Activated gamma-delta T cell (primary cell): ENCODE results near the gene C1S.
"Not testable (repeated sequence)": the region's sequence is repeated elsewhere in the genome, so short reads cannot be mapped to it uniquely, and the experiment has no call there.

ENCODE experiments used
- DNase-seq: peaks from one replicate; lab custom pipeline; 2025; lab: John Stamatoyannopoulos, UW
- total RNA-seq, 2 donors: gene quantifications; one replicate each; lab custom pipeline; 2026; lab: John Stamatoyannopoulos, UW

C1S gene
- total RNA-seq = 1.3 to 2.2 reads per million in 2 donors

DNA sequence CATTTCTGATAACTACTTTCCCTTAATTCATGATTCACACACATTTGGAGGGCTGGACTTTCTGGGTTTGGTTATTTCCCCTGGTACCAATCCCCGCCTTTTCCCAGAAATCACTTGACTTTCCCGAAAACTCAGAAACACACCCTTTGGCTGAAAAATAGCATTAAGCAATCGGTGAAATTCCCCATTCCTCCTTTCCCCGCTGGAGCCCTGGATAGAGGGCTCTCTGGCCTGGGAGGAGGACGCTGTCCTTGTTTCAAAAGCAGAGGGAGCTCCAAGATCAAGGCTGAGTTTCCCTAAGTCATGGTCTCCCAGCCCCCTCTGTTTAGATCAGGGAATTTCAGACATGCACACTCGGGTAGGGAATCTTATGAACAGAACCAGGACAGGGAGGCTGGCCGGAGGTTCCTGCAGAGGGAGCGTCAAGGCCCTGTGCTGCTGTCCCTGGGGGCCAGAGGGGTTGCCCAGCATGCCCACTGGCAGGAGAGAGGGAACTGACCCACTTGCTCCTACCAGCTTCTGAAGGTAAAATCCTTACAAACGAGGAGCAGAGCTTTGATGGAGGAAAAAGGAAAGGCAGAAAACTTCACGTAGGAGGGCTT, at the start of gene C1S:
TSS of gene C1S (plus strand) at position 366 of the 602 bp plus-strand sequence. CDS start 1,195 bp downstream, outside the sequence.
- DNase-seq = no peak

DNA sequence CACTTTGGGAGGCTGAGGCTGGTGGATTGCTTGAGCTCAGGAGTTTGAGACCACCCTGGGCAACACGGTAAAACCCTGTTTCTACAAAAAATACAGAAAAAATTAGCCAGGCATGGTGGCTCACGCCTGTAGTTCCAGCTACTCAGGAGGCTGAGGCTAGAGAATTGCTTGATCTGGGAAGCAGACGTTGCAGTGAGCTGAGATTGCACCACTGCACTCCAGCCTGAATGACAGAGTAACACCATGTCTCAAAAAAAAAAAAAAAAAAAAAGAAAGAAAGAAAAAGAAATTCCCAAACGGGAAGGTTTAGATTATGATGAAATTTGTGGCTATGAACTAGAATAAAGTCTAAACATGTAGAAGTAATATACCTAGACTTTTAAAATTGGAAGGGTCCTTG, 49.1 kb upstream of the C1S start:
- not testable (repeated sequence) for DNase-seq

DNA sequence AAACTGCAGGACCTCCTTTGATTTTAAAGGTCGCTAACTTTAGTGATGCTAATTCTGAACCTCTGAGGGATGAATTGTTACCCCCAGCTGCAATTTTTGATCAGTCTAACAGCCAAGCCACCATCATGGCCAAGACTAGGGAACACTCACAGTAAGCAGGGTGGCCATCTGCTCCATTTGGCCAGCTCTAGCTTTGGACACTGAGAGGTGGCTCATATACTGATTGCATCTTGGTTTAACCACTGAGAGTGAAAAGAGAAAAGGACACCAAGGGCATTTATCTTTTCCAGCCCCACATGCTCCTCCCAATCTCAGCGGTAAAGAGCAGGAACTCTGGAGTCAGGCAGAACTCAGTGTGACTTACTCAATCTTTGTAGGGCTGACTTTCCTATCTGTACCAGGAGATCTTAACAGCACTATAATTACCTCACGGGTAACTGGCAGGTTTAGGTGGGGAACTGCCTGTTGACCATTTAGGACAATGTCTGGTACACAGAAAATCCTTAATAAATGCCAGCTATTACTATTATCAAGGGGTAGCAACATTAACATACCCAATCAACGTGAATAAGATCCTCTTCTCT, 48.4 kb upstream of the C1S start:
- no peak for DNase-seq

DNA sequence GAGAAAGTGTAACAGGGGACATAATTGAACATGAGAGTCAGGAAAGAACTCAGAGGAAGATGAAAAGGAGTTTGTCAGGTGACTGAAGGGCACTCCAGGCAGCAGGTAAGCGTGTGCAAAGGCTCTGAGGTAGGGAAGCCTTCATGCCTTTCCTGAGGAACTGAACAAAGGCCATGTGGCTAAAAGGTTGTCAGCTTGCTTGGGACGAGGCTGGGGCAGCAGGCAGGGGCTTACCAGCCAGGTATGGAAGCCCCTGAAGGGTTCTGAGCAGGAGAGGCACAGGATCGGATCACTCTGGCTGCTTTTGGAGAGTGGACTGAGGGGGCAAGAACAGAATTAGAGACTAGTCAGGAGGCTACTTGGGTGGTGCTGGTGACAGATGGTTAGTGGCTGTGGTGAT, 47.4 kb upstream of the C1S start:
- DNase-seq = no peak

DNA sequence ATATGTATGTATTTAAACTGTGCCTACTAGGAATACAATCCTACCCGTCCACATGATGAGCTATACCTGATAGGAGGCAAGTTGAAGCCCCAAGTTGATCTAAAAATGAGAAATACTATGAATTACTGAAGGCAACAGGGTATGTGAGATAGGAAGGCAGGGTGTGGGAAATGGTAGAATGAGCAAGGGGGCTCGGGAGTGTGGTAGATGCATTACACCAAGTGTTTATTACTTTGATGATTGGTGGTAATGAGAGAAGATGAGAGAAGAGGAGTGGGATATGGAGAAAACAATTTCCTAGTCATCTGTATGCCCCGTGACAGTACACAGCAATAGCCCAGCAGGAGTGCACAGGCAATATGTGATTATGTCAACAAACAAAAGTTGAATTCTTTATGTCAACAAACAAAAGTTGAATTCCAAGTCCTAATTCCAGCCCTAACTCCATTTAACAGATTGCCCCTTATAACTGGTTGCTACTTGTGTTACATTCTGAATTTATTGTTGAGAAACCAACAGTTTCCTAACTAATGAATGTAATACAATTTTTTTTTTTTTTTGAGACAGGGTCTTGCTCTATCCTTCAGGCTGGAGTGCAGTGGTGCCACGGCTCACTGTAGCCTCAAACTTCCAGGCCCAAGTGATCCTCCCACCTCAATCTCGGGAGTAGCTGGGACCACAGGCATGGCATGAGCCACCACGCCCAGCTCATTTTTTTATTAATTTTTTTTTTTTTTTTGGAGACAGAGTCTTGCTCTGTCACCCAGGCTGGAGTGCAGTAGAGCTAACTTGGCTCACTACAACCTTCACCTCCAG, 44.8 kb upstream of the C1S start:
- no peak for DNase-seq

DNA sequence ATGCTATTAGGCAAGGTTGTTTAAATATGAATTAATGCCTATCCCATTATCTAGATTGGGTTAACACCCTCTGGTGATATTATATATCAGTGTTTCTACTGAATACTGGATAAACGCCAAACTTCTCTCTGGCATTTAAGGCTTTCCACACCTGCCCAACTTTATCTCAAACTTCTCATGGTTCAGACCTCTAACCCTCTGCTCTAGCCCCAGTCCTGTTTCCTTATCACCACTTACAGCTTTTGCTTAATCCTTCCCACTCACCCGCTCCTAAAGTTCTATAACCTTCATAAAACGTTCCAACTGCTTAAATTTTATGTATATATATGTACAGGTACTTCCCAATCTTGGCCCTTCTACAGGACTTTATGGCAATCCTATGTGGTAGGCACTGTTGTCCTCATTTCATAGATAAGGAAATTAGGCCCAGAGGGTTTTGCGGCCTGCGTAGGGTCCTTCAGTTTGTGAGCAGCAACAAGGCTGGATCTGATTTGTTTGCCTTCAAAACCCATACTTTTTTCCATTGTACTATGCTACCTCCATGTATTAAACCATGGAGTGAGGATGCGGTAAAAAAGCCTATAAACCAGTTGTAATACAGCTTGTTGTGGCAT, 43.5 kb upstream of the C1S start:
- no peak for DNase-seq

DNA sequence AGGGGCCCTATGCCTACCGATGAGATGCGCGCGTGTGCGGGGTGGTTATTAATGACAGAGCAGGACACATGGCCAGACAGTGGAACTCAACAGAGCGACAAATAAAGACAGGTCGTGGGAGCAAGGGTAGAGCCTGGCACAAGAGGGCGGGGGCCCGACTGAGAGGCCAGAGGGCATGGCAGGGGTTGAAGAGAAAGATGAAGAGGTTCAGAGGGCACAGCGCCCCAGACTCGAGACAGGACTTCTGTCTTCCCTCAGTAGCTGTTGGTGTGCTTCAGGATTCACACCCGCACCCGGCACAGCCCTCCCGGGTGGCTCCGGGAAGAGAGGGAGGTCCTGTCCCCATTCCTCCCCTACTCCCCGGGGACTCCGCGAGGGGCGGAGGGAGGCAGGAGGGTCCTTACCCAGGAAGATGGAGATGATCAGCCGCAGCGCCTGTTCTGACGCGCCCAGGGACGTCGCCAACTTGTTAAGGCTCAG, 42.6 kb upstream of the C1S start:
- DNase-seq = no peak

DNA sequence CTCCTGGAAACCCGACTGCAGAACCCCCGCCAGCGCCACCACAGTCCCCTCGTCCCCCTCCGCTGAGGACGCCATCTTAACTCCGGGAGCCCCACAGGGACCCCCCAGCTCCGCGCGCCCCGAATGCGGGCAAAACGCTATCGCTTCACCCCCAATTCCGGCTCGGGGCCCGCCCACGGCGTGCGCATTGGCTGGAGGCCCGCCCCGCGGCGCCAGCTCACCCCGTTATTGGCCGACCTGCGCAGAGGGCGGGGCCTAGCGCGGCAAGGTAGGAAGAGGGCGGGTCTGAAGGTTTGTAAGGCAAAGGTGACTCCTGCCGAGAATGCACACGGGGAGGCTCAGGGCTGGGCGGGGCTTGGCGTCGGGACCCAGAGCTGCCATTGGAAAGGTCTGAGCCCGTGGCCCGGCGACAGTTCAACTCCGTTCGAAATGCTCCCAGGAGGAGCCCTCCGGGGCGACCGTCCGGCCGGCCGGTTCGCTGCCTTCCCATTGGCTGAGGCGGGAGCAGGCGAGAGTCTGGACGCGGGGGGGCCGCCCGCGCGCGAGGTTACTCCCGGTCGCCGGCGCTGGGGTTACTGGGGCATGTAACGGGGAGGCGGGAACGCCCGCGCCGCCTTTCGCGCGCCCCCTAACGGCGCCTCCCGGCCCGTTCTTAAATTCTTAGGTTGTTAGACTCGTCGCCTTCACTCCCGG, 42.0 kb upstream of the C1S start, which contains the start of gene LPCAT3:
TSS of gene LPCAT3 (minus strand) at position 127 of the 693 bp plus-strand sequence. CDS start at position 75, 52 bp downstream.
- peak; percentile 96 for DNase-seq

DNA sequence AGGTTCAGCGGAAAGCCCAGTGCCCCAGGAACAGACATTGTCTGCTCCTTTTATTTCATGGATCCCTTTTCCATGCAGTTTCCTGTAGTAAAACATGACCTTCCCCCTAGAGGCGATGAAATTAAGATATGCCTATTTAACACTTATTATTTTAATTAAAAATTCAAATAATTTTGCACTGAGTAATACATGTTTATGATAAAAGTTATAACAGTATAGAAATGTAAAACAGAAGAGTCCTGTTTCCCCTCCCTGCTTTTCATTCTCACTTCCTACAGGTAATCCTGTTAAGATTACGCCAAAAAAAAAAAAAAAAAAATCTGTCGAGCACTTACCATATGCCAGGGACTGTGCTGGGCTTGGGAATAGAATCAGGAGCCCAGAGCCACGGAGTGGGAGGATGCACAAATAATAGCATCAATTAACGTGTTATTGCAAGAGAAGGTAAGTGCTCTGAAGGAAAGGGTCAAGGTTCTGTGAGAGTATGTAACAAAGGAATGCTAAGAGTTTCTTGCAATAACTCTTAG, 41.4 kb upstream of the C1S start:
- DNase-seq = no peak

DNA sequence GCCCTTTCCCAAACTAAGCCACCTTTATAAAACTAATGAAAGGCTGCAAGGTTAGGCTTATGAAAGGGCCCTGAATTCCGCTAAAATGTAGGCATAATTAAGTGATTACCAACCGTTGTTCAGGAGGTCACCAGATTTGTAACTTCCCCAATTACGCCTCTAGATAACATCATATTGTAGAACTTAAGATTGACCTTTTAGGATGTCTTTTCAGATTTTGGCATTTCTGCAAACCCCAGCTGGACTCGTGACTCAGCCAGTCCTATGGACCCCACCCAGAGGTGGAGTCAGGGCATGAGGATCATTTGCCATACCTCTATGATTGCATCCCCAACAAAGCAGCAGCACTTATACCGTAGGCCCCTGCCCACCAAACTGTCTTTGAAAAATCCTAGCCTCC, 38.6 kb upstream of the C1S start:
- DNase-seq = no peak

DNA sequence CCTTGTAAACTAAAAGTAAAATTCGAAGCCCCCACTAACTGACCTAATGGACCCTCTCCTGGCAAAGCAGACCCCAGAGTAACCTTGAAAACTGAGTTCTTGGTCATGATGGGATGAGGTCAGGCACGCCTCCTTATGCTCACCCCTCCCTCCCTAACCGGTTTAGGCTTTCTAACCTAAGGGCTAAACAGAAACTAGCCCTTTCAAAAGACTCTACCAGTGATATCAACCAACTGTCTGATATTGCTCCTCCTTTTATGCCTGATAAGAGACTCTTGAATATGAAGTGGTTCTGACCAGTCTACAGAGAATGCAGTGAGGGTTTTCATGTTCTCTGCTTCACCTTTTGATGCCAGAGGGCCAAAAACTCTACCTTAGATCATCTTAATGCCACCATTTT, 37.4 kb upstream of the C1S start:
- DNase-seq = no peak

DNA sequence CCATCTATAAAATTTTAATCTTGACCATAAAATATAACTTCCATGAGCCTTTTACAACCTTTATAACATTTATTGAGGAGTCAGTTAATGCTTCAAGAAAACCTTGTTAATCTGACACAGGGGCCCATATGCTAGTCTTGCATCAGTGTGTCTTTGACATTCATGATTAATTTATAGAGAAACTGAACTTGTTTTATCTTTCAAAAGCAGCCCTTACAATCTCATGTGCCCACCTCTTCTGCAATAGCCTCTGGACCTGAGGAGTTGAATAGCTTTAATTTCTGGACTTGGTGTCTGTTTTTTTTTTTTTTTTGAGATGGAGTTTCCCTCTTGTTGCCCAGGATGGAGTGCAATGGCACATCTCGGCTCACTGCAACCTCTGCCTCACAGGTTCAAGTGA, 33.7 kb upstream of the C1S start:
- DNase-seq = no peak

DNA sequence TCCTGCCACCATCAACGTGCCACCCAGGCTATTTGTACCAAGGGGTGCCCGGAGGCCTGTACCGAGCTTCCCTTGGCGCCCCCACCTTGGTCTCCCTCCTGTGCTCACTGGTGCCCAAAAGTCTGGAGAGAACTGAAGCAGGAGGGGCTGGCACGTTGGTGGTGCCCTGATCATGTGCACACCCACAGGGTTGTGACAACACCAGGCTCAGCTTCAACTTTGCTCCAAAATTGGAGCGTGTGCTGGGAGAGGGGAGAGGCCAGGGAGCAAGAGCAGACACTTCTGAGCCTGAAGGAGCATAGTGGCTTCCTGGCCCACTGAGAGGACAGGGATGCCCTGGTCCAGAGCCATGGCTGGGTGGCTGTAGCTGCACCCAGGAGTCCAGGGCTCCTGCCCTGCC, 29.2 kb upstream of the C1S start:
- DNase-seq = no peak

DNA sequence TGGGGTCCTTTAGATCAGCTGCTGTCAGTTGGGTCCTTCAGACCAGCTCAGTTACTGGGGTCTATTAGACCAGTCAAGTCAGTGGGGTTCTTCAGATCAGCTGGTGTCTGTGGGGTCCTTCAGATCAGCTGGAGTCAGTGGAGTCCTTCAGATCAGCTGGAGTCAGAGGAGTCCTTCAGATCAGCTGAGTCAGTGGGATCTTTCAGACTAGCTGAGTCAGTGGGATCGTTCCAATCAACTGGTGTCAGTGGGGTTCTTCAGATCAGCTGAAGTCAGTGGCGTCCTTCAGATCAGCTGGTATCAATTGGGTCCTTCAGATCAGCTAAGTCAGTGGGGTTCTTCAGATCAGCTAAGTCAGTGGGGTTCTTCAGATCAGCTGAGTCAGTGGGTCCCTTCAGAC, 27.5 kb upstream of the C1S start:
- DNase-seq = no peak

DNA sequence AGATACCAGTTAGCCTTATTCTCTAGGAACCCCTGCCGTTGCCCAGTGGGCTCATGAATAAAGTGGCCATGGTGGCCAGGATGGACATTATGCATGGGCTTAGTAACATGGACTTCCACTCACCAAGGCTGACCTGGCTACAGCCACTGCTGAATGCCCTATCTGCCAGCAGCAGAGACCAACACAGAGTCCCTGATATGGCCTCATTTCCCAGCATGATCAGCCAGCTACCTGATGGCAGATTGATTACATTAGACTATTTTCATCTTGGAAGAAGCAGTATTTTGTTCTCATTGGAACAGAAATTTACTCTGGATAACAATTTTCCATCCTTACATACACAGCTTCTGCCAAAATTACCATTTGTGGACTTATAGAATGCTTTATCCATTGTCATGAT, 26.1 kb upstream of the C1S start:
- DNase-seq = no peak

DNA sequence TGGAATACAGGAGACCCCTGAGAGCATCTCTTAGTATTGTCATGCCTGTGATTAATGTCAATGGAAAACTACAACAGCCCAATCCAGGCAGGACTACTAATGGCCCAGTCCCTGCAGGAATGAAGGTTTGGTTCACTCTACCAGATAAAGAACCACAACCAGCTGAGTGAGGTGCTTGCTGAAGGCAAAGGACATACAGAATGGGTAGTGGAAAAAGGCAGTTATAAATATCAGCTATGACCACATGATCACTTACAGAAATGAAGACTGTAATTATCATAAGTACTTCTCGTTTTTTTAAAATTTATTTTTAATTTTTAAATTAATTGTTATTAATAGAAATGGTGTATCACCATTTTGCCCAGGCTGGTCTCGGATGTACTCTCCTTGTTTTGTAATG, 25.1 kb upstream of the C1S start:
- DNase-seq = no peak

DNA sequence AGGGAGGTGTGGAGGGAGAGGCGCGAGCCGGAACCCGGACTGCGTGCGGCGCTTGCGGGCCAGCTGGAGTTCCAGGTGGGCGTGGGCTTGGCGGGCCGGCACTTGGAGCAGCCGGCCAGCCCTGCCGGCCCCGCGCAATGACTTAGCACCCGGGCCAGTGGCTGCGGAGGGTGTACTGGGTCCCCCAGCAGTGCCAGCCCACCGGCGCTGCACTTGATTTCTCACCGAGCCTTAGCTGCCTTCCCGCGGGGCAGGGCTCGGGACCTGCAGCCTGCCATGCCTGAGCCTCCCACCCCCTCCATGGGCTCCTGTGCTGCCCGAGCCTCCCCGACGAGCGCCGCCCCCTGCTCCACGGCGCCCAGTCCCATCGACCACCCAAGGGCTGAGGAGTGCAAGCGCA, 23.1 kb upstream of the C1S start:
- not testable (repeated sequence) for DNase-seq

DNA sequence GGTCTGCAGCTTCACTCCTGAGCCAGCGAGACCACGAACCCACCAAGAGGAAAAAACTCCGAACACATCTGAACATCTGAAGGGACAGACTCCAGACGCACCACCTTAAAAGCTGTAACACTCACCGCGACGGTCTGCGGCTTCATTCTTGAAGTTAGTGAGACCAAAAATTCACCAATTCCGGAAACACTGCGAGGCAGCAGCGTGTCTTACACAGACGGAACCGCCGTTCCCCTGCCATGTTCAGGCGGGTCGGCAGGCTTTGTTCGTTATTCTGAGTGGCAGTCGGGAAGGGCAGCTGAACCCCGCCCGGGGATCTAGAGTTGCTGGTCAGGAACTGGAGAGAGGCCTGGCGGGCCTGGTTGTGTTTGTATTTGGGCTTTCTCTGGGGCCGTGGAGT, 21.9 kb upstream of the C1S start:
- no peak for DNase-seq

DNA sequence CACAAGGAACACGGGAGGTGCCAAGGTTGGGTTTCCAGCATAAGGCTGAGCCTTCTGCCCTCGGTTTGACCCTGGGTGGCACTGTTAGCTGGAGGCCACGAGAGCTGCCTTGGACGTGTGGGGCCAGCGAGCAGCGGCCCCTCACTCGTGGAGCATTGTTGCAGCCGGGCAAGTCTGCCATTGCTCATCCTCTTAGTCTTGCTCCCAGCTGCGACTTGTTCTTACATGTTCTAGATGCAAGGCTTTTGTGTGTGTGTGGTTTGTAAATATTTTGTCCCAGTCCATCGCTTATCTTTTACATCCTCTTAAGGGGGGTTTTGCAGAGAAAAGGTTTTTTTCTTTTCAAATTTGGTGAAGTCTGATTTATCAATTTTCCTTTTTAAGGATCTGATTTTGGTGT, 21.1 kb upstream of the C1S start:
- DNase-seq = no peak

DNA sequence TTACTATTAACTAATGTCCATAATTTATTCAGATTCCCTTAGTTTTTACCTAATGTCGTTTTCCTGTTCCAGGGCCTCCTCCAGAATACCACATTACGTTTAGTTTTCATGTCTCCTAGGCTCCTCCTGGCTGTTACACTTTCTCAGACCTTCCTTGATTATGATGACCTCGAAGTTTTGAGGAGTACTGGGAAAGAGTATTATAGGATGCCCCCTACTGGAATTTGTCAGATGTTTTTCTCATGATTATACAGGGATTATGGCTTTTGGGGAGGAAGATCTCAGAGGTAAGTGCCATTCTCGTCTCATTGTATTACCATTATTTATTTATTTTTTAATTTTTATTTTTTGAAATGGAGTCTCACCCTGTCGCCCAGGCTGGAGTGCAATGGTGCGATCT, 17.7 kb upstream of the C1S start:
- DNase-seq = no peak

DNA sequence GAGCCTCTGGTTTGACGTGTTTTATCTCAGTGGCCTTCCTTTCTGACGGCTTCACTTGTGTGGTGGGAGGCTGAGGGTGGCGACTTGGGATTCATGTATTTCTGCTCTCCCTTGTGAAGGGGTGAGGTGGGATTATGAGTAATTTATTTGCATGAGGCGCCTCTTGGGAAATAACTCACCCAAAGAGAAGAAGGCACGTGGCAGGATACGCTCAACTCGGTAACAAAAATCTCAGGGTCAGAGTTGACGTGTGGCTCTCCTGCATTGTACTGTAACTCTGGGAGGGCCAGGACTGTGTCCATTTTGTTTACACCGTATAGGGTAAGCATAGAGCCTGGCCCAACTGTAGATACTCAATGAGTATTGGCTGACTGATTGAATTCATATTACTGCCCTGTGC, 14.6 kb upstream of the C1S start:
- DNase-seq = no peak
